ENCODE data around the gene UNC45B. TPM values are rescaled to one million over a fixed set of nuclear protein-coding genes. Genes with fewer than 3 reads are reported as not detected.

The UNC45B gene
- total and polyA plus RNA-seq, 2 of the 13 experiments (the other 11 are each of a cell fraction or from before 2014, with no cell fraction given): 0.01 TPM; not detected in 1

- no peak for TF ChIP-seq PRDM15 (CRISPR knock-in tag; IDR thresholded peaks at IDR 0.05)
- no peak for TF ChIP-seq ZNF598 (CRISPR knock-in tag; IDR thresholded peaks at IDR 0.05; ENCODE audit: borderline replicate concordance)
- TF ChIP-seq SOX6 (IDR thresholded peaks at IDR 0.05): no peak
- no peak for TF ChIP-seq SOX6 (CRISPR knock-in tag; IDR thresholded peaks at IDR 0.05)
- no peak for TF ChIP-seq PAWR (CRISPR knock-in tag; IDR thresholded peaks at IDR 0.05; ENCODE audit: borderline replicate concordance)
- TF ChIP-seq BCLAF1 (IDR thresholded peaks at IDR 0.05): no peak
- TF ChIP-seq KLF13 (CRISPR knock-in tag; IDR thresholded peaks at IDR 0.05): no peak
- TF ChIP-seq MTF2 (CRISPR knock-in tag; IDR thresholded peaks at IDR 0.05; ENCODE audit: borderline replicate concordance): no peak
- TF ChIP-seq, protein P1, sequence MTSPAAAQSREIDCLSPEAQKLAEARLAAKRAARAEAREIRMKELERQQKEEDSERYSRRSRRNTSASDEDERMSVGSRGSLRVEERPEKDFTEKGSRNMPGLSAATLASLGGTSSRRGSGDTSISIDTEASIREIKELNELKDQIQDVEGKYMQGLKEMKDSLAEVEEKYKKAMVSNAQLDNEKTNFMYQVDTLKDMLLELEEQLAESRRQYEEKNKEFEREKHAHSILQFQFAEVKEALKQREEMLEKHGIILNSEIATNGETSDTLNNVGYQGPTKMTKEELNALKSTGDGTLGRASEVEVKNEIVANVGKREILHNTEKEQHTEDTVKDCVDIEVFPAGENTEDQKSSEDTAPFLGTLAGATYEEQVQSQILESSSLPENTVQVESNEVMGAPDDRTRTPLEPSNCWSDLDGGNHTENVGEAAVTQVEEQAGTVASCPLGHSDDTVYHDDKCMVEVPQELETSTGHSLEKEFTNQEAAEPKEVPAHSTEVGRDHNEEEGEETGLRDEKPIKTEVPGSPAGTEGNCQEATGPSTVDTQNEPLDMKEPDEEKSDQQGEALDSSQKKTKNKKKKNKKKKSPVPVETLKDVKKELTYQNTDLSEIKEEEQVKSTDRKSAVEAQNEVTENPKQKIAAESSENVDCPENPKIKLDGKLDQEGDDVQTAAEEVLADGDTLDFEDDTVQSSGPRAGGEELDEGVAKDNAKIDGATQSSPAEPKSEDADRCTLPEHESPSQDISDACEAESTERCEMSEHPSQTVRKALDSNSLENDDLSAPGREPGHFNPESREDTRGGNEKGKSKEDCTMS (CRISPR knock-in tag; conservative IDR thresholded peaks at IDR 0.05): no peak
- no peak for TF ChIP-seq SCMH1 (CRISPR knock-in tag; IDR thresholded peaks at IDR 0.05; ENCODE audit: borderline replicate concordance)
These were observed 76.8 kb downstream of the UNC45B start (continued) for GRCh38 chr17:35224436-35224835.
